Right lobe of liver (tissue), 4 donors: ENCODE measurements around the gene INMT.

Experiments
- CTCF ChIP-seq, 4 donors: fragments of 200-600 bp in 3 of 4; fragments of 450-650 bp in 1 of 4; IDR thresholded peaks; one replicate each; pipeline versions ENCODE4 v1.5.1 to v1.8.0; 2016 to 2022; ENCODE audit warnings: antibody characterized with exemption in 4 of 4, mild to moderate bottlenecking in 2 of 4
- POLR2A ChIP-seq: fragments of 450-650 bp; IDR thresholded peaks from one replicate; pipeline ENCODE4 v1.6.1; 2017; ENCODE audit warnings: antibody characterized with exemption, mild to moderate bottlenecking
- donor health status: DM: no; HTN: no; CAD: no.
- donor health status: DM: no; HTN: no; CAD: no.
- donor health status: DM: no; HTN: yes; CAD: no.

GRCh38 chr7:30787486-30787885 is 35.6 kb downstream of the INMT start:
- TF ChIP-seq CTCF (IDR thresholded peaks at IDR 0.05), result no peak
- no peak for TF ChIP-seq POLR2A
